GM12892 (cell line): ENCODE measurements around the gene FSD2. TPM values are rescaled to one million over a fixed set of nuclear protein-coding genes. Genes with fewer than 3 reads are reported as not detected.

Source experiments
- DNase-seq: peaks from one replicate; pipeline ENCODE4 v3.0.0; 2011; ENCODE audit not compliant: insufficient read length
- FAIRE-seq: peaks from 2 replicates; lab custom pipeline; 2011; peaks lifted over from hg19 to GRCh38; lab: Jason Lieb, UNC
- POLR2A ChIP-seq: IDR thresholded peaks from 2 replicates; pipeline ENCODE4 v1.6.1; 2011; ENCODE audit warnings: low read depth, low read length, control low read depth
- POLR2AphosphoS5 ChIP-seq: IDR thresholded peaks from 2 replicates; pipeline ENCODE4 v1.6.1; 2011; ENCODE audit warnings: low read depth, low read length, control low read depth
- TAF1 ChIP-seq: IDR thresholded peaks from 2 replicates; pipeline ENCODE4 v1.6.1; 2011; ENCODE audit warnings: low read depth, mild to moderate bottlenecking, control low read depth, low read length, borderline replicate concordance
- polyA plus RNA-seq: library from polyadenylated mRNA; unstranded; fragments of >200 nt; gene quantifications from one replicate; pipeline ENCODE4 v1.2.1, GENCODE V29; 2012; ENCODE audit warnings: missing spikeins, inconsistent platforms; ENCODE audit not compliant: missing spikeins

FSD2 gene, protein sequence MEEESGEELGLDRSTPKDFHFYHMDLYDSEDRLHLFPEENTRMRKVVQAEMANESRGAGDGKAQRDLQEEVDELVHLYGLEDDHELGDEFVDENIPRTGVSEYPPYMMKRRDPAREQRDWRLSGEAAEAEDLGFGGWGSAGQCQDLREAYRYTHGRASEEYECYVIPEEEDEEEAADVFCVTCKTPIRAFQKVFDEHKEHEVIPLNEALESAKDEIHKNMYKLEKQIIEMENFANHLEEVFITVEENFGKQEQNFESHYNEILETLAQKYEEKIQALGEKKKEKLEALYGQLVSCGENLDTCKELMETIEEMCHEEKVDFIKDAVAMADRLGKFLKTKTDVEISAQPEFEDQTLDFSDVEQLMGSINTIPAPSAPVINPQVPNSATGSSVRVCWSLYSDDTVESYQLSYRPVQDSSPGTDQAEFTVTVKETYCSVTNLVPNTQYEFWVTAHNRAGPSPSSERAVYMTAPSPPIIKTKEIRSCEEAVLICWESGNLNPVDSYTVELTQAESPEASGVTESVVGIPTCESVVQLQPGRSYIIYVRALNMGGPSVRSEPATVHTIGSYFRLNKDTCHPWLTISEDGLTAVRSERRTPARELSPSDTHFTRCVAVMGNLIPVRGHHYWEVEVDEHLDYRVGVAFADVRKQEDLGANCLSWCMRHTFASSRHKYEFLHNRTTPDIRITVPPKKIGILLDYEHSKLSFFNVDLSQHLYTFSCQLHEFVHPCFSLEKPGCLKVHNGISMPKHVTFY
- 0.15 TPM for polyA plus RNA-seq

- FAIRE-seq (peak; percentile 80), DNase-seq (no peak)
- TF ChIP-seq POLR2A (no peak), POLR2AphosphoS5 (no peak), TAF1 (no peak)
Measured at GRCh38 chr15:82805994-82806406, at the start of gene FSD2. Gene FSD2, minus strand, starts transcription at chr15:82806069. Its CDS starts 18,679 bp downstream, at chr15:82787390.

- DNase-seq, result no peak
- TF ChIP-seq TAF1 (no peak), POLR2AphosphoS5 (no peak), POLR2A (no peak)
- no peak for FAIRE-seq
Measured at GRCh38 chr15:82854554-82854953, 48.7 kb upstream of the FSD2 start.

DNA sequence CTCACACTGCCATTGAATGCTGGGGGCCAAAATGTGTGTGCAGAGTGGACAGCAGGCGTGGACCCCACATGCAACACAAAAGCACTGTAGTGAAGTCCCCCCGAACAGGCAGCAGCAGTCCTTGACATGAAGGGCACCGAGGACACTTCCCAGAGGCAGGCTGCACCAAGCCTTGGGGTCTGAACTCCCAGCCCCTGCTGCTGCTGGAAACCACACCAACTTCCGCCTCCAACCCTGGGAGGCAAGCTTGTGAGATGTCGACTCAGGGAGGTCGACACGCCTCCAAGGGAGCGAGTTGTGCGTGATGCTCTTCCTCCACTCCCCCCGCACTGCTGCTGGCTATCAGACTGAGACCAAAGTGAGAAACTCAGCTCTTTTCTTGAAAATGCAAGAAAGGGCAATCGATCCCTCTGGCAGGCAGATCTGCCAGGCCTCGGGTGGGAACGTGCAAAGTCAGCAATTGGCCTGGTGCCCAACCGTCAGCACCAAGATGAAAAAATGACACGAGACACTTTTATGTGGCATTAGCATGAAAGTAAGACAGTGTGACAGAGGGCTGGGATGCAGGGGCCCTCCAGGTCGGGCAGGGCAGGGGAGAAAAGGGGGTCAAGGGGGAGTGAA is 47.2 kb upstream of the FSD2 start:
- TF ChIP-seq POLR2A (no peak), TAF1 (no peak), POLR2AphosphoS5 (no peak)
- DNase-seq (no peak), FAIRE-seq (no peak)

GRCh38 chr15:82851981-82852511 is 46.2 kb upstream of the FSD2 start:
- TF ChIP-seq TAF1, result no peak
- TF ChIP-seq POLR2AphosphoS5, result no peak
- TF ChIP-seq POLR2A, result no peak
- DNase-seq (no peak), FAIRE-seq (no peak)

DNA sequence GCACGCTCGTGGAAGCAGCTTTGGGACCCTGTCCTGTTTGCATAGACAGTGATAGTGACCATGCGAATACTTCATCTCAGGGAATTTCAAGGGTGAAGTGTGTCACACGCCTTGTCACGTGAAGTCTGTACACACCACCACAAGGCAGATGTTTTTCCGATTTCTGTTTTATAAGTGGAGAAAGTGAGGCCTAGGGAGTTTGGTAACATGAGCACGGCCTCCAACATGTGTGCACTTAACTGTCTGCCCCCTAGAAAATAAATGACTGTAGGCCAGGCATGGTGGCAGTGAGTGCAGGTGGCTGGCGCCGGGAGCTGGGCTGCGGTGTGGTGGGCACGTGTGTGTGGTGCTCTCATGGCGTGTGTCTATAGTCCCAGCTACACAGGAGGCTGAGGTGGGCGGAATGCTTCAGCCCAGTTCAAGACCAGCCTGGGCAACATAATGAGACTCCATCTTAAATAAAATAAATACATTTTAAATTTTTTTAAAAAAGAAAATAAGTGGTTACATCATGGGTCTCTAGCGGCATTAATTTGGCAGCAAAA is 45.5 kb upstream of the FSD2 start:
- FAIRE-seq, result no peak
- TF ChIP-seq POLR2A (no peak), TAF1 (no peak), POLR2AphosphoS5 (no peak)
- no peak for DNase-seq

- no peak for DNase-seq
- TF ChIP-seq POLR2A (no peak), POLR2AphosphoS5 (no peak), TAF1 (no peak)
- no peak for FAIRE-seq
Measured at GRCh38 chr15:82850731-82851130, 44.9 kb upstream of the FSD2 start.

DNA sequence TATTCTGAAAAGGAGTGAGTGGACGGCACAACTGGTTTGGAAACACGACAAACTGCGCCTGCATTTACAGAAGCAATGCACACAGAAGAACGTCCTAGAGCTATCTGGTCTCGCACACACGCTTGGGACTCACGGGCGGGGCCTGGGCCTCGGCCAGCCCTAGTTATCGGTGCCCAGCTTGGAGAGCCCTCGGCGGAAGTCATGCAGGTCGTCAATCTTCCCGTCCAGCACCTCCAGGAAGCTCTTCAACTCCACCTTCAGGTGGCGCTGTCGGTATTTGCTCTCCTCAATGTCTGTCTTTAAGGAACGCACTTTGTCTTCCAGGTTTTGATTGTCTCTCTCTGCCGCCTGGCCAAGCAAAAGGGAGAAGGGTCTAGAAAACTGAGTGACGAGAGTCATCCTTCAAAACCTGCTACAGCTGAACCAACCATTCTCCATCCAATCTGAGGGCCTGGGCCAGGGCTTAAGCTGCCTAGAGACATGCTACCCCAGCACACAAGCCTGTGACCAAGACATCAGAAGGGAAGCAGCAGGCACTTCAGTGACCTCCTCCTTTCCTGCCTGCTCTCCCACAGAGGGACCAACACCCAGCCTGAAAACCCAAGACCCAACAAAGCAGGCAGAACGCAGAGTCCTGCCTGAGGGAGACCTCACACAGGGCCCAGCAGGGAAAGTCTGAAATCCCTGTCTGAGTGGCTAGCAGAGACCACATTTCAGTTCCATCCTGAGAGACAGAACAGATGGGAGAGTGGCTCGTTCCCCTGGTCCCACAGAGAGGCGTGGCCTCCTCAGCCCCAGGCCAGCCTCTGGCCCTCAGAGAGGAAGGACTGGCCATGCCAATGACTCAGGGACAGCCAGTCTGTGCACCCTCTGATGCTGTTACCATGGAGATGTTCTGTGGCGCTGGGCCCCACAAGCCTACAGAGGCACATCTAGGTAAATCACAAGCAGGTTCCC is 44.0 kb upstream of the FSD2 start:
- no peak for FAIRE-seq

GRCh38 chr15:82848241-82848993 is 42.5 kb upstream of the FSD2 start:
- FAIRE-seq (no peak), DNase-seq (no peak)
- TF ChIP-seq POLR2AphosphoS5 (no peak), TAF1 (no peak)

More for the DNA sequence above, 44.0 kb upstream of the FSD2 start:
- no peak for TF ChIP-seq POLR2A
- TF ChIP-seq POLR2AphosphoS5, result no peak
- no peak for TF ChIP-seq TAF1
- no peak for DNase-seq

GRCh38 chr15:82847703-82848102 is 41.8 kb upstream of the FSD2 start:
- DNase-seq (no peak), FAIRE-seq (no peak)
- TF ChIP-seq POLR2AphosphoS5 (no peak), POLR2A (no peak), TAF1 (no peak)

- TF ChIP-seq POLR2A, result no peak
- no peak for TF ChIP-seq POLR2AphosphoS5
- TF ChIP-seq TAF1, result no peak
- DNase-seq (no peak), FAIRE-seq (no peak)
Measured at GRCh38 chr15:82846621-82847020, 40.8 kb upstream of the FSD2 start.

DNA sequence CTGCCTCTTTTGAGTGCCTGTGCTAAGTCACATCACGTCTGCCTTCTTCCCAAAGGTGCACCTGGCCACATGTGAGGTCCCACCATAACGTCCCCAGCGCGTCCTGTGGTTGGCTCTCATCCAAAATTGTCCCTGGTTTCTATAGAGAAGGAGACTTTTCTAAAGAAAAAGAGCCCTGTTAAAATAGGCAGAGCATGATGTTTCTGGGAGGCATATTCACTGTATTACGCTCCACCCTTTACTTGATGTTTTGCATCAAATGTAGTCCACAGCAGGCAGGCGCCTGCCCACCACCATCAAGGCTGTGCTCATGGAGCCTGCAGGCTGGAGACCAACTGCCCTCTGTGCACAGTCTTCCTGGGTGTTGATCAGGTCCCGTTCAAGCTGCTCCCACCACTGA is 39.8 kb upstream of the FSD2 start:
- DNase-seq (no peak), FAIRE-seq (no peak)
- no peak for TF ChIP-seq POLR2AphosphoS5

DNA sequence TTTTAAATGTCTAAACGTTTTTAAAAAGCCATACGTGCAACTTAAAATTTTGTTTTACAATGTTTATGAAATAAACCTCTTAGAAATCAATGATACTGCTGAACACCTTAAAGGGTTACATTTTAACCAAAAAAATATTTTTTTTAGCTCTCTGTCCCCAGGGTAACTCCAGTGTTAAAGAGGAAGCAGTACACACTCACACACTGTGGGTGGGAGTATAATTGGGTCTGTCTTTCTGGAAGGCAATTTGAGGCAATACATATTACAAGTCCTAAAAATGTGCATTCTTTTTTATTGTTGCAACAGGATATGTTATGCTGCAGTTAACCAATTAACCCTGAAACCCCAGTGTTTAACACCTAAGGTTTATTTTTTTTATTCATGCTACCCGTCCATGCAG is 37.7 kb upstream of the FSD2 start:
- no peak for TF ChIP-seq POLR2AphosphoS5
- TF ChIP-seq TAF1, result no peak
- TF ChIP-seq POLR2A, result no peak
- DNase-seq (no peak), FAIRE-seq (no peak)
